IMR-90 (cell line): ENCODE results near the gene RHOH.

Source experiments
- CHD1 ChIP-seq: IDR thresholded peaks from 2 replicates; pipeline ENCODE4 v1.6.1; 2012; ENCODE audit warnings: low read depth, low read length, improper control_type of control experiment
- MAFK ChIP-seq: IDR thresholded peaks from 2 replicates; pipeline ENCODE4 v1.6.1; 2012; ENCODE audit warnings: low read depth, low read length, improper control_type of control experiment
- MAZ ChIP-seq: IDR thresholded peaks from 2 replicates; pipeline ENCODE4 v1.6.1; 2012; ENCODE audit warnings: low read depth, mild to moderate bottlenecking, low read length, improper control_type of control experiment, moderate library complexity, borderline replicate concordance
- MXI1 ChIP-seq: IDR thresholded peaks from 2 replicates; pipeline ENCODE4 v1.6.1; 2012; ENCODE audit warnings: low read depth, mild to moderate bottlenecking, low read length, moderate library complexity, borderline replicate concordance
- POLR2A ChIP-seq: IDR thresholded peaks from 2 replicates; pipeline ENCODE4 v1.6.1; 2012; ENCODE audit warnings: mild to moderate bottlenecking, low read depth, low read length
- RAD21 ChIP-seq: IDR thresholded peaks from 2 replicates; pipeline ENCODE4 v1.6.1; 2012; ENCODE audit warnings: low read length, improper control_type of control experiment
- SMC3 ChIP-seq: fragments of 150-350 bp; IDR thresholded peaks from 2 replicates; pipeline ENCODE4 v1.6.1; 2016; ENCODE audit warnings: low read depth, mild to moderate bottlenecking, antibody characterized with exemption, low read length, moderate library complexity
- TF ChIP-seq, protein P1 (sequence below): conservative IDR thresholded peaks from 2 replicates; pipeline ENCODE4 v1.5.1; 2012; ENCODE audit warnings: mild to moderate bottlenecking, low read depth, low read length, improper control_type of control experiment

DNA sequence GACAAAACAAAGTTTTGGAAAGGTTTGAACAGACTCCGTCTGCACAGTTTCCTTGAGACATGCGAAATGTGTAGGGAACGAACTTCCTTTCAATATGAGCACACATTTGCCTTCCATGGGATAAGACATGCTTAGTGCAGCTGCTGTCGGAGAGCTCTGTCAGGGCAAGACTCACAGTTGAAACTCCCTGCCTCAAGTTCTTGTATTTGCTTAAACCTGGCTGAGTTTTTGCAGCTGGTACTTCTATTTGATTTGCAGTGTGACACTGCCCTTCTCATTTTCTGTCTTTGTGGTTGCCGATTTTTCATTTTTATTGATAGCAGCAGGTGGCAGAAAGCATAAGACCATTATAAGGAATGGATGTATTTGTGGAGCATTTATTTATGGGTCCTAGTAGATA is 18.2 kb upstream of the RHOH start:
- TF ChIP-seq CHD1 (no peak), MAFK (no peak), RAD21 (no peak), MXI1 (no peak), MAZ (no peak), POLR2A (no peak), SMC3 (no peak)
- TF ChIP-seq, protein P1, sequence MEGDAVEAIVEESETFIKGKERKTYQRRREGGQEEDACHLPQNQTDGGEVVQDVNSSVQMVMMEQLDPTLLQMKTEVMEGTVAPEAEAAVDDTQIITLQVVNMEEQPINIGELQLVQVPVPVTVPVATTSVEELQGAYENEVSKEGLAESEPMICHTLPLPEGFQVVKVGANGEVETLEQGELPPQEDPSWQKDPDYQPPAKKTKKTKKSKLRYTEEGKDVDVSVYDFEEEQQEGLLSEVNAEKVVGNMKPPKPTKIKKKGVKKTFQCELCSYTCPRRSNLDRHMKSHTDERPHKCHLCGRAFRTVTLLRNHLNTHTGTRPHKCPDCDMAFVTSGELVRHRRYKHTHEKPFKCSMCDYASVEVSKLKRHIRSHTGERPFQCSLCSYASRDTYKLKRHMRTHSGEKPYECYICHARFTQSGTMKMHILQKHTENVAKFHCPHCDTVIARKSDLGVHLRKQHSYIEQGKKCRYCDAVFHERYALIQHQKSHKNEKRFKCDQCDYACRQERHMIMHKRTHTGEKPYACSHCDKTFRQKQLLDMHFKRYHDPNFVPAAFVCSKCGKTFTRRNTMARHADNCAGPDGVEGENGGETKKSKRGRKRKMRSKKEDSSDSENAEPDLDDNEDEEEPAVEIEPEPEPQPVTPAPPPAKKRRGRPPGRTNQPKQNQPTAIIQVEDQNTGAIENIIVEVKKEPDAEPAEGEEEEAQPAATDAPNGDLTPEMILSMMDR, result no peak
